ENCODE data around the gene PTPRN2.

PTPRN2 gene

DNA sequence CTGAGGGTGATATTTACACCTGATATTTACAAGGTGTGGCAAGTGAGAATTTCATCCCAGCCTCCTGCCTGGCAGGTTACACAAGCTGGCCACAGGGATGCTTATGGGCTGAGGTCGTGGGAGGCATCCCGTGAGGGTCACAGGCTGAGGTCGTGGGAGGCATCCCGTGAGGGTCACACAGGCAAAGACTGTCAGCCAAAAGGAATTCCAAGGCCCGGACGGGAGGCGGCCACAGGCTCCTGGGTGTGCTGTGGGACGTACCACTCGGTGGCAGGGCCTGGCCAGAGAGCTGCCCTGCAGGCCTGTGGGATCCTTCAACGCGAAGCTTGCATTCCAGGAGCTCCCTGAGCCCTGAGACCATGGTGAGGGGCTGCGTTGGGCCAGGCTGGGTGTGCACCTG lies 790.3 kb downstream of the PTPRN2 start:
- Histone ChIP-seq H3K27me3 (ENCODE audit: control insufficient read depth in 3 of 3, insufficient read depth in 3 of 3, low read depth in 1 of 3, low read length in 3 of 3) (peaks cover 0 to 2% (median 0%) of the 10 kb centered on the region in 3 experiments), H2BK12ac (ENCODE audit: low read length) (no peak overlapping the region)
- no CpG with 5 or more reads among the region's 12 CpGs for WGBS, 2 donors (ENCODE audit: extremely low coverage in 2 of 2, insufficient read length in 2 of 2, insufficient replicate concordance in 1 of 2)

DNA sequence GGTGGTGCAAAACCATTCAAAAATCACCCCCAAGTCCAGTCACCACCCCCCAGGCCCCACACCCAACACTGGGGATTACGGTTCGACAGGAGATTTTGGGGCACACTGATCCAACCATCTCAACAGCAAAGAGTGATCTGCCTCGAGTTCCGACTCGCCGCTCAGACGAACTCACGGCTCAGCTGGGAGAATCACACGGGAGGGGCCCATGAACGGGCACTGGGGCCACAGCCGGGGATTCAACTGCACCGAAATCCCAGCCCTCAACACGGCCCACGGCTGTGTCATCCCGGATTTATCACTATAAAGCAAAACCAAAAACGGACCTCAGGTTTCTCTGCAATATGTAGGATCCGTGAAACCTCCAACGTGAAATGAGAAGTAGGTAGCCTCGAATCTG lies 790.8 kb downstream of the PTPRN2 start:
- Histone ChIP-seq H3K14ac (ENCODE audit: low read length) (no peak overlapping the region), H2BK12ac (ENCODE audit: low read length) (no peak overlapping the region), H2BK120ac (ENCODE audit: low read depth, low read length) (no peak overlapping the region), H2AFZ (ENCODE audit: low read length) (no peak overlapping the region), H3K36me3 (replicated peaks in 1 of 2; ENCODE audit: control insufficient read depth in 2 of 2, insufficient read depth in 2 of 2, low read length in 2 of 2) (no peaks in the 10 kb centered on the region), H4K91ac (ENCODE audit: low read depth, low read length, poor library complexity) (no peak overlapping the region), H3K4me3 (ENCODE audit: low read length in 2 of 2) (no peak overlapping the region), H4K8ac (ENCODE audit: low read depth, low read length) (no peak overlapping the region), H3K4ac (ENCODE audit: low read length) (no peak overlapping the region), H3K9ac (ENCODE audit: low read depth, low read length, poor library complexity) (no peak overlapping the region), H3K79me1 (ENCODE audit: low read depth, low read length) (no peaks in the 10 kb centered on the region), H3K4me1 (ENCODE audit: control insufficient read depth in 2 of 2, insufficient read depth in 1 of 2, low read depth in 1 of 2, low read length in 2 of 2) (peaks cover 13 to 15% of the 10 kb centered on the region in 2 donors), H3K27ac (replicated peaks; ENCODE audit: low read length) (no peak overlapping the region), H3K23ac (ENCODE audit: low read depth, low read length, poor library complexity) (no peak overlapping the region), H3K18ac (ENCODE audit: low read length) (peak overlapping the region; percentile 15), H2BK5ac (ENCODE audit: low read length) (no peak overlapping the region), H3K27me3 (ENCODE audit: control insufficient read depth in 3 of 3, insufficient read depth in 3 of 3, low read depth in 1 of 3, low read length in 3 of 3) (peaks cover 0 to 2% (median 0%) of the 10 kb centered on the region in 3 experiments), H2BK15ac (ENCODE audit: low read length) (no peak overlapping the region), H2AK5ac (ENCODE audit: low read depth, low read length) (no peak overlapping the region), H3K9me3 (replicated peaks in 1 of 2; ENCODE audit: control insufficient read depth in 2 of 2, insufficient read depth in 1 of 2, low read depth in 1 of 2, low read length in 2 of 2) (peaks cover under 1 to 2% of the 10 kb centered on the region in 2 donors), H3K4me2 (ENCODE audit: insufficient read depth, low read length, poor library complexity, severe bottlenecking) (no peak overlapping the region)
- no CpG with 5 or more reads among the region's 19 CpGs for WGBS, 2 donors (ENCODE audit: extremely low coverage in 2 of 2, insufficient read length in 2 of 2, insufficient replicate concordance in 1 of 2)
- no peak for DNase-seq (ENCODE audit: low spot score)

More for the DNA sequence above, 790.3 kb downstream of the PTPRN2 start:
- Histone ChIP-seq H3K23ac (ENCODE audit: low read depth, low read length, poor library complexity) (no peak overlapping the region), H3K4me1 (ENCODE audit: control insufficient read depth in 2 of 2, insufficient read depth in 1 of 2, low read depth in 1 of 2, low read length in 2 of 2) (peaks cover 15% of the 10 kb centered on the region in 2 donors), H3K36me3 (replicated peaks in 1 of 2; ENCODE audit: control insufficient read depth in 2 of 2, insufficient read depth in 2 of 2, low read length in 2 of 2) (no peaks in the 10 kb centered on the region), H3K18ac (ENCODE audit: low read length) (peak overlapping the region; percentile 21), H3K9ac (ENCODE audit: low read depth, low read length, poor library complexity) (no peak overlapping the region), H3K79me1 (ENCODE audit: low read depth, low read length) (no peaks in the 10 kb centered on the region), H3K4ac (ENCODE audit: low read length) (no peak overlapping the region), H4K8ac (ENCODE audit: low read depth, low read length) (no peak overlapping the region), H2AFZ (ENCODE audit: low read length) (no peak overlapping the region), H2BK120ac (ENCODE audit: low read depth, low read length) (no peak overlapping the region), H2BK5ac (ENCODE audit: low read length) (no peak overlapping the region), H3K14ac (ENCODE audit: low read length) (no peak overlapping the region), H2BK15ac (ENCODE audit: low read length) (no peak overlapping the region), H4K91ac (ENCODE audit: low read depth, low read length, poor library complexity) (no peak overlapping the region), H3K4me3 (ENCODE audit: low read length in 2 of 2) (no peak overlapping the region), H3K9me3 (replicated peaks in 1 of 2; ENCODE audit: control insufficient read depth in 2 of 2, insufficient read depth in 1 of 2, low read depth in 1 of 2, low read length in 2 of 2) (peaks cover 5% of the 10 kb centered on the region in 2 donors), H3K27ac (replicated peaks; ENCODE audit: low read length) (no peak overlapping the region), H2AK5ac (ENCODE audit: low read depth, low read length) (no peak overlapping the region), H3K4me2 (ENCODE audit: insufficient read depth, low read length, poor library complexity, severe bottlenecking) (no peak overlapping the region)
- no peak for DNase-seq (ENCODE audit: low spot score)

DNA sequence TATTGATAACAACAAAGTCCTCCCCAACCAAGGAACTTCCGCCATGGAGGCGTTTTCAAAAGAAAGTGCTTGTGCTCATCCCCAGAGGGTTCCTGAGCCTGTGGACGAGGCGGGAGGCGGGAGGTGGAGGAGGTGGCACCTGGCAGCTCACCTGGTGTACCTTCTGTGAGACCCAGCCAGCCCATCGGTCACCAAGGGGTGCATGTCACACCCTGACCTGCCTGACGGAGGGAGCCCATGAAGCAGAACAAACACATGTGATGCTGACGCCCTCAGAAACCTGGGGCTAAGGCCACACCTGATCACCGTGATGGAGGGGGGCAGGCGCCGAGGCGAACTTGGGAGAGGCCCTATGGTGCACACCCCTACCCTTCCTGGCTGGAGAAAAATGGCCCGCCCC lies 792.0 kb downstream of the PTPRN2 start:
- Histone ChIP-seq H3K4me3 (ENCODE audit: low read length in 2 of 2) (no peak overlapping the region), H3K9ac (ENCODE audit: low read depth, low read length, poor library complexity) (no peak overlapping the region), H3K27ac (replicated peaks; ENCODE audit: low read length) (no peak overlapping the region), H4K8ac (ENCODE audit: low read depth, low read length) (no peak overlapping the region), H3K4me1 (ENCODE audit: control insufficient read depth in 2 of 2, insufficient read depth in 1 of 2, low read depth in 1 of 2, low read length in 2 of 2) (peaks cover 13 to 15% of the 10 kb centered on the region in 2 donors), H2AFZ (ENCODE audit: low read length) (no peak overlapping the region), H2BK120ac (ENCODE audit: low read depth, low read length) (no peak overlapping the region), H3K23ac (ENCODE audit: low read depth, low read length, poor library complexity) (peak overlapping the region; percentile 31), H2AK5ac (ENCODE audit: low read depth, low read length) (peak overlapping the region; percentile 53), H2BK5ac (ENCODE audit: low read length) (no peak overlapping the region), H3K27me3 (ENCODE audit: control insufficient read depth in 3 of 3, insufficient read depth in 3 of 3, low read depth in 1 of 3, low read length in 3 of 3) (peaks cover 0 to 2% (median 0%) of the 10 kb centered on the region in 3 experiments), H3K9me3 (replicated peaks in 1 of 2; ENCODE audit: control insufficient read depth in 2 of 2, insufficient read depth in 1 of 2, low read depth in 1 of 2, low read length in 2 of 2) (no peaks in the 10 kb centered on the region), H3K4me2 (ENCODE audit: insufficient read depth, low read length, poor library complexity, severe bottlenecking) (no peak overlapping the region), H3K36me3 (replicated peaks in 1 of 2; ENCODE audit: control insufficient read depth in 2 of 2, insufficient read depth in 2 of 2, low read length in 2 of 2) (no peaks in the 10 kb centered on the region), H2BK15ac (ENCODE audit: low read length) (peak overlapping the region; percentile 12), H3K14ac (ENCODE audit: low read length) (peak overlapping the region; percentile 59), H3K18ac (ENCODE audit: low read length) (peak overlapping the region; percentile 39), H2BK12ac (ENCODE audit: low read length) (no peak overlapping the region), H3K79me1 (ENCODE audit: low read depth, low read length) (no peaks in the 10 kb centered on the region), H3K4ac (ENCODE audit: low read length) (no peak overlapping the region), H4K91ac (ENCODE audit: low read depth, low read length, poor library complexity) (no peak overlapping the region)
- no peak for DNase-seq (ENCODE audit: low spot score)
- WGBS, 2 donors (ENCODE audit: extremely low coverage in 2 of 2, insufficient read length in 2 of 2, insufficient replicate concordance in 1 of 2), result no CpG with 5 or more reads among the region's 13 CpGs

GRCh38 chr7:157795199-157795598 lies 792.4 kb downstream of the PTPRN2 start:
- H3K4me3 ChIP-seq (ENCODE audit: low read length in 2 of 2), result no peak overlapping the region
- peaks cover 0 to 2% (median 0%) of the 10 kb centered on the region in 3 experiments for H3K27me3 ChIP-seq (ENCODE audit: control insufficient read depth in 3 of 3, insufficient read depth in 3 of 3, low read depth in 1 of 3, low read length in 3 of 3)
- H2AFZ ChIP-seq (ENCODE audit: low read length), result no peak overlapping the region
- no peak for DNase-seq (ENCODE audit: low spot score)
- no peak overlapping the region for H3K4me2 ChIP-seq (ENCODE audit: insufficient read depth, low read length, poor library complexity, severe bottlenecking)
- H3K9me3 ChIP-seq (replicated peaks in 1 of 2; ENCODE audit: control insufficient read depth in 2 of 2, insufficient read depth in 1 of 2, low read depth in 1 of 2, low read length in 2 of 2), result no peaks in the 10 kb centered on the region
- H3K23ac ChIP-seq (ENCODE audit: low read depth, low read length, poor library complexity), result no peak overlapping the region
- peaks cover 13 to 15% of the 10 kb centered on the region in 2 donors for H3K4me1 ChIP-seq (ENCODE audit: control insufficient read depth in 2 of 2, insufficient read depth in 1 of 2, low read depth in 1 of 2, low read length in 2 of 2)
- peak overlapping the region; percentile 53 for H2AK5ac ChIP-seq (ENCODE audit: low read depth, low read length)
- H3K36me3 ChIP-seq (replicated peaks in 1 of 2; ENCODE audit: control insufficient read depth in 2 of 2, insufficient read depth in 2 of 2, low read length in 2 of 2), result no peaks in the 10 kb centered on the region
- no peak overlapping the region for H2BK120ac ChIP-seq (ENCODE audit: low read depth, low read length)
- H2BK5ac ChIP-seq (ENCODE audit: low read length), result no peak overlapping the region
- no peak overlapping the region for H3K18ac ChIP-seq (ENCODE audit: low read length)
- WGBS, 2 donors (ENCODE audit: extremely low coverage in 2 of 2, insufficient read length in 2 of 2, insufficient replicate concordance in 1 of 2), result no CpG with 5 or more reads among the region's 5 CpGs
- H4K91ac ChIP-seq (ENCODE audit: low read depth, low read length, poor library complexity), result no peak overlapping the region
- no peak overlapping the region for H3K14ac ChIP-seq (ENCODE audit: low read length)
- H2BK12ac ChIP-seq (ENCODE audit: low read length), result no peak overlapping the region
- no peak overlapping the region for H2BK15ac ChIP-seq (ENCODE audit: low read length)
- H3K9ac ChIP-seq (ENCODE audit: low read depth, low read length, poor library complexity), result no peak overlapping the region
- H3K27ac ChIP-seq (replicated peaks; ENCODE audit: low read length), result no peak overlapping the region
- no peak overlapping the region for H3K4ac ChIP-seq (ENCODE audit: low read length)
- H3K79me1 ChIP-seq (ENCODE audit: low read depth, low read length), result no peaks in the 10 kb centered on the region
- H4K8ac ChIP-seq (ENCODE audit: low read depth, low read length), result no peak overlapping the region
